Calu3 (cell line): ENCODE results near the gene EGFLAM. TPM values are rescaled to one million over a fixed set of nuclear protein-coding genes. Genes with fewer than 3 reads are reported as not detected.

Experiments
- BruUV-seq: library from RNA; stranded (reverse); fragments of 400-500 nt; replicated peaks from 2 replicates; lab custom pipeline; 2021; lab: Mats Ljungman, UMichigan
- CTCF ChIA-PET: fragments of 300-600 bp; sonication (Branson Sonifier 250); formaldehyde crosslinking; loops from one replicate; lab custom pipeline; 2022; ENCODE audit warnings: antibody characterized with exemption; lab: Charles Lee
- DNase-seq: peaks from one replicate; pipeline ENCODE4 v3.0.0; 2022
- H3K27ac Mint-ChIP-seq: one replicate; pipeline ENCODE4 v1.8.0; 2022; ENCODE audit warnings: mixed read lengths; ENCODE audit not compliant: unreplicated experiment
- H3K27me3 Mint-ChIP-seq: one replicate; pipeline ENCODE4 v1.8.0; 2022; ENCODE audit warnings: mixed read lengths; ENCODE audit not compliant: unreplicated experiment
- H3K36me3 Mint-ChIP-seq: one replicate; pipeline ENCODE4 v1.8.0; 2022; ENCODE audit warnings: mild to moderate bottlenecking, moderate library complexity, mixed read lengths; ENCODE audit not compliant: insufficient read depth, unreplicated experiment
- H3K4me1 Mint-ChIP-seq: one replicate; pipeline ENCODE4 v1.8.0; 2022; ENCODE audit warnings: mild to moderate bottlenecking, low read depth, mixed read lengths; ENCODE audit not compliant: unreplicated experiment
- H3K4me3 Mint-ChIP-seq: one replicate; pipeline ENCODE4 v1.8.0; 2022; ENCODE audit warnings: mild to moderate bottlenecking, low read depth, moderate library complexity, mixed read lengths; ENCODE audit not compliant: unreplicated experiment
- H3K9me3 Mint-ChIP-seq: one replicate; pipeline ENCODE4 v1.8.0; 2022; ENCODE audit warnings: low read depth, mixed read lengths; ENCODE audit not compliant: unreplicated experiment
- CTCF ChIP-seq: fragments of 200-600 bp; IDR thresholded peaks from one replicate; pipeline ENCODE4 v1.8.0; 2022; ENCODE audit warnings: antibody characterized with exemption; ENCODE audit not compliant: unreplicated experiment
- intact Hi-C: fragments of 100-400 bp; cut with micrococcal nuclease; formaldehyde crosslinking; loops from one replicate; pipeline ENCODE4 v1.10.0; 2022; ENCODE audit not compliant: unreplicated experiment
- total RNA-seq: library from RNA; stranded (reverse); gene quantifications from 2 replicates; pipeline ENCODE4 v1.2.3, GENCODE V29; 2022

EGFLAM gene
- total RNA-seq, 1 experiment from 2014 or later = not detected

- Mint-ChIP-seq H3K9me3 (no peaks in the 10 kb centered on the region), H3K27me3 (peaks cover 74% of the 10 kb centered on the region), H3K27ac (no peak overlapping the region), H3K4me1 (no peaks in the 10 kb centered on the region), H3K4me3 (no peak overlapping the region), H3K36me3 (no peaks in the 10 kb centered on the region)
- TF ChIP-seq CTCF = no peak
- intact Hi-C loops = no loop called here
- CTCF ChIA-PET = interaction anchor here (0.6 kb wide), 1 partner anchor 404 kb away, joined by 3 read pairs; no protein-coding TSS in a partner anchor
- no TSS peak for BruUV-seq
- DNase-seq = no peak
These were observed 20.7 kb upstream of the EGFLAM start for GRCh38 chr5:38237681-38238080.

- intact Hi-C loops = no loop called here
- no peak for TF ChIP-seq CTCF
- BruUV-seq = no TSS peak
- CTCF ChIA-PET = no interaction called here
- Mint-ChIP-seq H3K27me3 (peaks cover 70% of the 10 kb centered on the region), H3K9me3 (no peaks in the 10 kb centered on the region), H3K27ac (no peak overlapping the region), H3K36me3 (no peaks in the 10 kb centered on the region), H3K4me3 (no peak overlapping the region), H3K4me1 (no peaks in the 10 kb centered on the region)
- no peak for DNase-seq
These were observed 18.1 kb upstream of the EGFLAM start for GRCh38 chr5:38240212-38240611.

GRCh38 chr5:38241655-38242054, 16.7 kb upstream of the EGFLAM start:
- BruUV-seq = no TSS peak
- H3K27ac Mint-ChIP-seq = no peak overlapping the region
- H3K36me3 Mint-ChIP-seq = no peaks in the 10 kb centered on the region
- H3K9me3 Mint-ChIP-seq = no peaks in the 10 kb centered on the region
- peaks cover 77% of the 10 kb centered on the region for H3K27me3 Mint-ChIP-seq
- H3K4me1 Mint-ChIP-seq = no peaks in the 10 kb centered on the region
- no peak for TF ChIP-seq CTCF
- no peak overlapping the region for H3K4me3 Mint-ChIP-seq
- no peak for DNase-seq
- intact Hi-C loops = no loop called here
- CTCF ChIA-PET = no interaction called here

GRCh38 chr5:38245307-38245706, 13.1 kb upstream of the EGFLAM start:
- TF ChIP-seq CTCF = no peak
- H3K4me3 Mint-ChIP-seq = no peak overlapping the region
- intact Hi-C loops = no loop called here
- H3K9me3 Mint-ChIP-seq = no peaks in the 10 kb centered on the region
- peaks cover 87% of the 10 kb centered on the region for H3K27me3 Mint-ChIP-seq
- CTCF ChIA-PET = no interaction called here
- no peaks in the 10 kb centered on the region for H3K36me3 Mint-ChIP-seq
- no peaks in the 10 kb centered on the region for H3K4me1 Mint-ChIP-seq
- no TSS peak for BruUV-seq
- H3K27ac Mint-ChIP-seq = no peak overlapping the region
- no peak for DNase-seq
